HCT116 (cell line): ENCODE measurements around the gene CDKL5. TPM values are rescaled to one million over a fixed set of nuclear protein-coding genes. Genes with fewer than 3 reads are reported as not detected.

Source experiments
- ATAC-seq: fragments of 200-7000 bp; cut with Tn5 transposase; 2 replicates; pipeline ENCODE4 v1.9.1; 2020; ENCODE audit warnings: mild to moderate bottlenecking, moderate library complexity
- BruUV-seq: library from RNA; stranded (reverse); fragments of 400-500 nt; replicated peaks from 2 replicates; lab custom pipeline; 2021; lab: Mats Ljungman, UMichigan
- CTCF ChIA-PET: fragments of 300-600 bp; sonication (Branson Sonifier 250); formaldehyde crosslinking; loops from one replicate; lab custom pipeline; 2021; ENCODE audit warnings: antibody characterized with exemption; lab: Charles Lee
- POLR2A ChIA-PET: fragments of 300-600, 350-600 bp; sonication (Branson Sonifier 250); formaldehyde crosslinking; loops from one replicate; lab custom pipeline; 2021; ENCODE audit warnings: antibody characterized with exemption; lab: Charles Lee
- RAD21 ChIA-PET, 2 experiments: fragments of 300-600 bp; sonication (Branson Sonifier 250); formaldehyde crosslinking; loops; one replicate each; lab custom pipeline; 2023; ENCODE audit warnings: low total read pairs in 2 of 2; ENCODE audit not compliant: uncharacterized antibody in 2 of 2, unreplicated experiment in 2 of 2, low non-redundant PET in 1 of 2; lab: Charles Lee
- DNase-seq: peaks from one replicate; pipeline ENCODE4 v3.0.0-alpha.2; 2010; ENCODE audit warnings: low read depth, low spot score
- H2AFZ ChIP-seq: fragments of 200-600 bp; shearing (Covaris generic), sonication (generic); 2 replicates; pipeline ENCODE4 v1.6.1; 2017; ENCODE audit warnings: low read depth, mixed run types, mixed read lengths, antibody characterized with exemption, low read length; ENCODE audit not compliant: poor library complexity, severe bottlenecking
- H3K27ac ChIP-seq: 2 replicates; pipeline ENCODE4 v1.5.1; 2012; ENCODE audit warnings: low read depth, low read length
- H3K27me3 ChIP-seq: fragments of 200-600 bp; sonication (generic); 2 replicates; pipeline ENCODE4 v1.6.1; 2016; ENCODE audit warnings: mixed run types, low read length, mixed read lengths; ENCODE audit not compliant: insufficient read depth
- H3K36me3 ChIP-seq, 2 experiments: fragments of 200-500 bp in 1 of 2; fragments of 200-600 bp in 1 of 2; sonication (Bioruptor generic) in 1 of 2; sonication (generic) in 1 of 2; 2 replicates each; pipeline versions ENCODE4 v1.5.1 to v1.6.1; 2014 to 2016; ENCODE audit warnings: low read length in 2 of 2, inconsistent platforms in 1 of 2, mixed read lengths in 1 of 2, mixed run types in 1 of 2; ENCODE audit not compliant: insufficient read depth in 2 of 2, control insufficient read depth in 1 of 2
- H3K4me1 ChIP-seq, 2 experiments: fragments of 200-600 bp in 1 of 2; sonication (generic) in 1 of 2; 2 replicates each; pipeline versions ENCODE4 v1.5.1 to v1.6.1; 2012 to 2017; ENCODE audit warnings: low read length in 2 of 2, inconsistent platforms in 1 of 2, mild to moderate bottlenecking in 1 of 2, mixed read lengths in 1 of 2, mixed run types in 1 of 2, moderate library complexity in 1 of 2; ENCODE audit not compliant: insufficient read depth in 2 of 2, control insufficient read depth in 1 of 2
- H3K4me2 ChIP-seq: fragments of 200-600 bp; sonication (generic); 2 replicates; pipeline ENCODE4 v1.6.1; 2017; ENCODE audit warnings: mixed run types, low read length, mixed read lengths
- H3K4me3 ChIP-seq, 2 experiments: fragments of 200-600 bp in 1 of 2; sonication (generic) in 1 of 2; replicated peaks in 1 of 2; 2 replicates each; pipeline ENCODE4 v1.5.1; 2011 to 2016; ENCODE audit warnings: low read length in 2 of 2, control low read depth in 1 of 2, low read depth in 1 of 2, mild to moderate bottlenecking in 1 of 2, mixed read lengths in 1 of 2, mixed run types in 1 of 2
- H3K79me2 ChIP-seq: fragments of 200-600 bp; sonication (generic); 2 replicates; pipeline ENCODE4 v1.6.1; 2017; ENCODE audit warnings: mild to moderate bottlenecking, mixed run types, low read length, moderate library complexity, mixed read lengths; ENCODE audit not compliant: insufficient read depth
- H3K9ac ChIP-seq: fragments of 200-600 bp; sonication (generic); 2 replicates; pipeline ENCODE4 v1.6.1; 2016; ENCODE audit warnings: low read length, mixed read lengths
- H3K9me2 ChIP-seq: fragments of 200-600 bp; sonication (generic), shearing (Covaris generic); 2 replicates; pipeline ENCODE4 v1.6.1; 2017; ENCODE audit warnings: mixed run types, mild to moderate bottlenecking, moderate library complexity; ENCODE audit not compliant: insufficient read depth
- H3K9me3 ChIP-seq, 2 experiments: fragments of 200-500 bp in 1 of 2; fragments of 200-600 bp in 1 of 2; sonication (Bioruptor generic) in 1 of 2; sonication (generic) in 1 of 2; 2 replicates each; pipeline ENCODE4 v1.6.1; 2014 to 2017; ENCODE audit warnings: low read length in 2 of 2, mixed read lengths in 2 of 2, inconsistent platforms in 1 of 2, low read depth in 1 of 2, mild to moderate bottlenecking in 1 of 2, mixed run types in 1 of 2, moderate library complexity in 1 of 2; ENCODE audit not compliant: control insufficient read depth in 1 of 2, insufficient read depth in 1 of 2
- H4K20me1 ChIP-seq: fragments of 200-600 bp; sonication (generic), shearing (Covaris generic); 2 replicates; pipeline ENCODE4 v1.6.1; 2017; ENCODE audit warnings: mixed run types, mild to moderate bottlenecking, moderate library complexity; ENCODE audit not compliant: insufficient read depth
- CTCF ChIP-seq, 3 experiments: fragments of 200-600 bp in 1 of 3; sonication (generic) in 1 of 3; IDR thresholded peaks in 2 of 3; conservative IDR thresholded peaks in 1 of 3; 2 replicates each; pipeline ENCODE4 v1.5.1; 2012 to 2017; ENCODE audit warnings: low read depth in 2 of 3, low read length in 2 of 3, antibody characterized with exemption in 1 of 3, borderline replicate concordance in 1 of 3, control low read depth in 1 of 3, mild to moderate bottlenecking in 1 of 3, mixed read lengths in 1 of 3, mixed run types in 1 of 3, moderate library complexity in 1 of 3; ENCODE audit not compliant: insufficient read depth in 1 of 3
- EGR1 ChIP-seq: IDR thresholded peaks from 2 replicates; pipeline ENCODE4 v1.6.1; 2012; ENCODE audit warnings: low read depth
- FOSL1 ChIP-seq: IDR thresholded peaks from 2 replicates; pipeline ENCODE4 v1.6.1; 2012; ENCODE audit warnings: low read depth
- MAX ChIP-seq: IDR thresholded peaks from 2 replicates; pipeline ENCODE4 v1.6.1; 2012
- POLR2A ChIP-seq: IDR thresholded peaks from 2 replicates; pipeline ENCODE4 v1.7.0; 2011; ENCODE audit warnings: borderline replicate concordance; ENCODE audit not compliant: insufficient read depth, insufficient read length; ENCODE audit errors: extremely low read depth
- REST ChIP-seq: IDR thresholded peaks from 2 replicates; pipeline ENCODE4 v1.6.1; 2012; ENCODE audit warnings: low read depth
- SP1 ChIP-seq: IDR thresholded peaks from 2 replicates; pipeline ENCODE4 v1.6.1; 2012; ENCODE audit warnings: low read depth
- TCF7L2 ChIP-seq: IDR thresholded peaks from 2 replicates; pipeline ENCODE4 v1.7.0; 2011; ENCODE audit warnings: borderline replicate concordance, inconsistent platforms; ENCODE audit not compliant: insufficient read depth, insufficient read length; ENCODE audit errors: extremely low read depth
- intact Hi-C: fragments of 100-400 bp; cut with micrococcal nuclease; formaldehyde crosslinking; loops from 2 replicates; pipeline ENCODE4 v1.10.0; 2022
- total RNA-seq: library from RNA; stranded (reverse); gene quantifications from one replicate; pipeline ENCODE4 v1.2.1, GENCODE V29; 2021; ENCODE audit not compliant: unreplicated experiment

The CDKL5 gene
- total RNA-seq, 1 experiment from 2014 or later, result 2.5 TPM

- Histone ChIP-seq H3K27ac (no peak overlapping the region), H3K27me3 (no peaks in the 10 kb centered on the region), H3K4me3 (no peak overlapping the region), H4K20me1 (no peaks in the 10 kb centered on the region), H3K9me3 (no peaks in the 10 kb centered on the region), H3K4me2 (no peak overlapping the region), H2AFZ (no peak overlapping the region), H3K4me1 (no peaks in the 10 kb centered on the region), H3K36me3 (no peaks in the 10 kb centered on the region), H3K9ac (no peak overlapping the region), H3K79me2 (no peaks in the 10 kb centered on the region), H3K9me2 (no peaks in the 10 kb centered on the region)
- ChIA-PET RAD21 (no interaction called here), CTCF (no interaction called here), POLR2A (no interaction called here)
- intact Hi-C loops, result no loop called here
- ATAC-seq (no peak), DNase-seq (no peak)
- no TSS peak for BruUV-seq
- TF ChIP-seq SP1, result no peak
- no peak for TF ChIP-seq TCF7L2
- no peak for TF ChIP-seq EGR1
- no peak for TF ChIP-seq REST
- no peak for TF ChIP-seq CTCF (IDR thresholded peaks at IDR 0.05 in 2 of 3, conservative IDR thresholded peaks at IDR 0.05 in 1 of 3; ENCODE audit: borderline replicate concordance in 1 of 3, insufficient read depth in 1 of 3, low read depth in 2 of 3, low read length in 2 of 3)
- TF ChIP-seq MAX, result no peak
- TF ChIP-seq POLR2A, result no peak
- no peak for TF ChIP-seq FOSL1
Observed at GRCh38 chrX:18415386-18415785, 10.0 kb upstream of the CDKL5 start.
